ENCODE results near the gene SPAG6. TPM values are rescaled to one million over a fixed set of nuclear protein-coding genes. Genes with fewer than 3 reads are reported as not detected.

SPAG6 gene
- total and polyA plus RNA-seq, 9 of the 15 experiments (the other 6 are each of a cell fraction or from before 2014, with no cell fraction given), result 3.5 to 23.1 (median 11.8) TPM

DNA sequence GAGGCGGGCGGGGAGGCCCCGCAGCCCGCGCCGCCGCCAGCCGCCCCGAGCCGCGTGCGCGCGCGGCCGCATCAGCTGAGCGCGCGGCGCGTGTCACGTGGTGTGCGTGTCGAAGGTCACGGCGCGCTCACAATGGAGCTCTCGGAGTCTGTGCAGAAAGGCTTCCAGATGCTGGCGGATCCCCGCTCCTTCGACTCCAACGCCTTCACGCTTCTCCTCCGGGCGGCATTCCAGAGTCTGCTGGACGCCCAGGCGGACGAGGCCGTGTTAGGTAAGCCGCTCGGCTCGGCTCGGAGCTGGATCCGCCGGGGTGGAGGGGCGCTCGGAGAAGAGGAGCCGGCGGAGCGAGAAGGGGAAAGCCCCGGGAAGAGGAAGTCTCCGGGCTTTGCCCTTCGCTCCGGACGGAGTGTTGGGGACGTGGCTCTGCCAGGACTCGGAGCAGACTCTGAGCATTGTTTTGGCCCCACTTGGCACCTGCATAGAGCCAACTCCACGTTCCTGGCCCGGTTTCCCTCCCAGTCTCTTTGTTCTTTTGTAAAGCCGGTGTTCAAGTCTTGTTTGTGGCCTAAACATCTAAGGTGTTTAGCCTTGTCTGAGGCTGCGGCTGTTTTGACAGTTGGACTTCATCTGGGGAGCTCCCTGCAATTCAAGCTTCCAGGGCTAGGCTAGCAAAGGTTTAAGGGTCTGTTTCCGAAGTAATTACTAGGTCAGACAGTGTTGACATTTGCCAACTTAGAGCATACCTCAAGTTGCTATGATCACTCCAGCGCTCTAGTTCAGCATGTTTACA is 28.8 kb upstream of the SPAG6 start, which contains the start of gene COMMD3 (continued):
- no peak for TF ChIP-seq ETV6 (IDR thresholded peaks at IDR 0.05; ENCODE audit: borderline replicate concordance in 1 of 2, low read depth in 2 of 2, low read length in 1 of 2)
- no peak for TF ChIP-seq ETV6 (CRISPR knock-in tag; IDR thresholded peaks at IDR 0.05; ENCODE audit: borderline replicate concordance)
- TF ChIP-seq ZFPM2 (CRISPR knock-in tag; IDR thresholded peaks at IDR 0.05), result no peak
- no peak for TF ChIP-seq PRMT5 (CRISPR knock-in tag; IDR thresholded peaks at IDR 0.05)
- no peak for TF ChIP-seq RBM39 (optimal IDR thresholded peaks at IDR 0.05; ENCODE audit: low read depth, low read length)
- TF ChIP-seq ZNF24 (IDR thresholded peaks at IDR 0.05), result no peak
- TF ChIP-seq RBM25 (IDR thresholded peaks at IDR 0.05; ENCODE audit: low read depth, low read length, severe bottlenecking), result no peak
- no peak for TF ChIP-seq ZNF124 (CRISPR knock-in tag; IDR thresholded peaks at IDR 0.05)
- TF ChIP-seq SMAD4 (CRISPR knock-in tag; conservative IDR thresholded peaks at IDR 0.05), result peak; percentile 36
- no peak for TF ChIP-seq SRSF9 (IDR thresholded peaks at IDR 0.05; ENCODE audit: borderline replicate concordance, low read depth, low read length)
- TF ChIP-seq, protein P1, sequence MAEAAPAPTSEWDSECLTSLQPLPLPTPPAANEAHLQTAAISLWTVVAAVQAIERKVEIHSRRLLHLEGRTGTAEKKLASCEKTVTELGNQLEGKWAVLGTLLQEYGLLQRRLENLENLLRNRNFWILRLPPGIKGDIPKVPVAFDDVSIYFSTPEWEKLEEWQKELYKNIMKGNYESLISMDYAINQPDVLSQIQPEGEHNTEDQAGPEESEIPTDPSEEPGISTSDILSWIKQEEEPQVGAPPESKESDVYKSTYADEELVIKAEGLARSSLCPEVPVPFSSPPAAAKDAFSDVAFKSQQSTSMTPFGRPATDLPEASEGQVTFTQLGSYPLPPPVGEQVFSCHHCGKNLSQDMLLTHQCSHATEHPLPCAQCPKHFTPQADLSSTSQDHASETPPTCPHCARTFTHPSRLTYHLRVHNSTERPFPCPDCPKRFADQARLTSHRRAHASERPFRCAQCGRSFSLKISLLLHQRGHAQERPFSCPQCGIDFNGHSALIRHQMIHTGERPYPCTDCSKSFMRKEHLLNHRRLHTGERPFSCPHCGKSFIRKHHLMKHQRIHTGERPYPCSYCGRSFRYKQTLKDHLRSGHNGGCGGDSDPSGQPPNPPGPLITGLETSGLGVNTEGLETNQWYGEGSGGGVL (CRISPR knock-in tag; IDR thresholded peaks at IDR 0.05), result no peak
- no peak for TF ChIP-seq MYBL2 (IDR thresholded peaks at IDR 0.05; ENCODE audit: low read depth)
- TF ChIP-seq MYBL2 (CRISPR knock-in tag; IDR thresholded peaks at IDR 0.05; ENCODE audit: borderline replicate concordance), result no peak
- TF ChIP-seq PRPF4 (IDR thresholded peaks at IDR 0.05; ENCODE audit: insufficient read depth, low read depth, low read length, poor library complexity, severe bottlenecking), result no peak
- TF ChIP-seq, protein P2, sequence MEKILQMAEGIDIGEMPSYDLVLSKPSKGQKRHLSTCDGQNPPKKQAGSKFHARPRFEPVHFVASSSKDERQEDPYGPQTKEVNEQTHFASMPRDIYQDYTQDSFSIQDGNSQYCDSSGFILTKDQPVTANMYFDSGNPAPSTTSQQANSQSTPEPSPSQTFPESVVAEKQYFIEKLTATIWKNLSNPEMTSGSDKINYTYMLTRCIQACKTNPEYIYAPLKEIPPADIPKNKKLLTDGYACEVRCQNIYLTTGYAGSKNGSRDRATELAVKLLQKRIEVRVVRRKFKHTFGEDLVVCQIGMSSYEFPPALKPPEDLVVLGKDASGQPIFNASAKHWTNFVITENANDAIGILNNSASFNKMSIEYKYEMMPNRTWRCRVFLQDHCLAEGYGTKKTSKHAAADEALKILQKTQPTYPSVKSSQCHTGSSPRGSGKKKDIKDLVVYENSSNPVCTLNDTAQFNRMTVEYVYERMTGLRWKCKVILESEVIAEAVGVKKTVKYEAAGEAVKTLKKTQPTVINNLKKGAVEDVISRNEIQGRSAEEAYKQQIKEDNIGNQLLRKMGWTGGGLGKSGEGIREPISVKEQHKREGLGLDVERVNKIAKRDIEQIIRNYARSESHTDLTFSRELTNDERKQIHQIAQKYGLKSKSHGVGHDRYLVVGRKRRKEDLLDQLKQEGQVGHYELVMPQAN (IDR thresholded peaks at IDR 0.05; ENCODE audit: borderline replicate concordance), result no peak; the same call in 1 of the 2 replicates
- TF ChIP-seq ARID1B (IDR thresholded peaks at IDR 0.05), result 0 out of 2 replicates have a peak, but pooled peaks have one; percentile 5
- no peak for TF ChIP-seq BACH1 (tag; IDR thresholded peaks at IDR 0.05)
- TF ChIP-seq GABPA (tag; conservative IDR thresholded peaks at IDR 0.05; ENCODE audit: low read depth), result peak; percentile 89
- TF ChIP-seq TRIM24 (IDR thresholded peaks at IDR 0.05), result peak in 1 of 2 experiments; percentile 39; a peak in 1 of 4 replicates
- peak; percentile 25 for TF ChIP-seq ARHGAP35 (IDR thresholded peaks at IDR 0.05; ENCODE audit: partially characterized antibody)
- TF ChIP-seq, protein P3, sequence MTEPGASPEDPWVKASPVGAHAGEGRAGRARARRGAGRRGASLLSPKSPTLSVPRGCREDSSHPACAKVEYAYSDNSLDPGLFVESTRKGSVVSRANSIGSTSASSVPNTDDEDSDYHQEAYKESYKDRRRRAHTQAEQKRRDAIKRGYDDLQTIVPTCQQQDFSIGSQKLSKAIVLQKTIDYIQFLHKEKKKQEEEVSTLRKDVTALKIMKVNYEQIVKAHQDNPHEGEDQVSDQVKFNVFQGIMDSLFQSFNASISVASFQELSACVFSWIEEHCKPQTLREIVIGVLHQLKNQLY (CRISPR knock-in tag; conservative IDR thresholded peaks at IDR 0.05), result no peak
- TF ChIP-seq LEF1 (IDR thresholded peaks at IDR 0.05), result no peak
- TF ChIP-seq ZNF311 (CRISPR knock-in tag; IDR thresholded peaks at IDR 0.05), result no peak
- no peak for TF ChIP-seq RAD21 (CRISPR knock-in tag; conservative IDR thresholded peaks at IDR 0.05 in 1 of 2, IDR thresholded peaks at IDR 0.05 in 1 of 2)
